Kidney epithelial cell (primary cell): ENCODE measurements around the gene SLCO3A1. TPM values are rescaled to one million over a fixed set of nuclear protein-coding genes. Genes with fewer than 3 reads are reported as not detected.

Experiments used
- DNase-seq: peaks from one replicate; pipeline ENCODE4 v3.0.0-alpha.2; 2010; ENCODE audit warnings: low read depth
- H3K27me3 ChIP-seq: 2 replicates; pipeline ENCODE4 v1.6.0; 2011; ENCODE audit warnings: low read length; ENCODE audit not compliant: control insufficient read depth, insufficient read depth
- H3K36me3 ChIP-seq: 2 replicates; pipeline ENCODE4 v1.5.1; 2011; ENCODE audit warnings: low read length; ENCODE audit not compliant: control insufficient read depth, insufficient read depth
- H3K4me3 ChIP-seq: 2 replicates; pipeline ENCODE4 v1.5.1; 2011; ENCODE audit warnings: low read depth, mild to moderate bottlenecking, control low read depth, low read length
- total RNA-seq: library from RNA; depleted of rRNA; stranded (reverse); fragments of >200 nt; gene quantifications from 2 replicates; pipeline ENCODE4 v1.2.3, GENCODE V29; 2015
- TF ChIP-seq, protein P1 (sequence below): IDR thresholded peaks from 2 replicates; pipeline ENCODE4 v1.5.1; 2011; ENCODE audit warnings: mild to moderate bottlenecking, moderate library complexity, low read length, control low read depth, inconsistent platforms; ENCODE audit not compliant: insufficient read depth, poor library complexity, severe bottlenecking

SLCO3A1 gene
- total RNA-seq, 1 donor from 2014 or later = 3.1 TPM

DNA sequence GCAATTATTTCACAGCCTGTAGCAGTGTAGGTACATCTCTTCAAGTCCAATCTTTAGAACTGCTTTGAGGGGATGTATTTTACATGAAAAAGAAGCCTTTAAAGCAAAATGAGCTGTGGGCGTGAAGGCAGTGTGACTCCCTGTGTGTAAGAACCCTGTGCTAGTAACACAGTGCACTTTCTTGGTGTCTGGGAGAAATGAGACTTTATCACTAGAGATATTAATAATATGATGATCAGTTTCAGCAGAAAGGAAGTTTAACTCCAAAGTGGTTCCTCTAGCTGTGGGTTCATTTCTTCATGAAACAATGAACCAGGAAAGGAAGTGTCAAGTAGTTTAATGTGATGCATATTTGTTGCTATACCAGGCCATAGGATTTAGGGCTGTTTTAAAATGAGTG, 41.5 kb downstream of the SLCO3A1 start:
- no peaks in the 10 kb centered on the region for H3K36me3 ChIP-seq
- H3K27me3 ChIP-seq = no peaks in the 10 kb centered on the region
- no peak for DNase-seq
- no peak overlapping the region for H3K4me3 ChIP-seq
- TF ChIP-seq, protein P1, sequence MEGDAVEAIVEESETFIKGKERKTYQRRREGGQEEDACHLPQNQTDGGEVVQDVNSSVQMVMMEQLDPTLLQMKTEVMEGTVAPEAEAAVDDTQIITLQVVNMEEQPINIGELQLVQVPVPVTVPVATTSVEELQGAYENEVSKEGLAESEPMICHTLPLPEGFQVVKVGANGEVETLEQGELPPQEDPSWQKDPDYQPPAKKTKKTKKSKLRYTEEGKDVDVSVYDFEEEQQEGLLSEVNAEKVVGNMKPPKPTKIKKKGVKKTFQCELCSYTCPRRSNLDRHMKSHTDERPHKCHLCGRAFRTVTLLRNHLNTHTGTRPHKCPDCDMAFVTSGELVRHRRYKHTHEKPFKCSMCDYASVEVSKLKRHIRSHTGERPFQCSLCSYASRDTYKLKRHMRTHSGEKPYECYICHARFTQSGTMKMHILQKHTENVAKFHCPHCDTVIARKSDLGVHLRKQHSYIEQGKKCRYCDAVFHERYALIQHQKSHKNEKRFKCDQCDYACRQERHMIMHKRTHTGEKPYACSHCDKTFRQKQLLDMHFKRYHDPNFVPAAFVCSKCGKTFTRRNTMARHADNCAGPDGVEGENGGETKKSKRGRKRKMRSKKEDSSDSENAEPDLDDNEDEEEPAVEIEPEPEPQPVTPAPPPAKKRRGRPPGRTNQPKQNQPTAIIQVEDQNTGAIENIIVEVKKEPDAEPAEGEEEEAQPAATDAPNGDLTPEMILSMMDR = no peak

DNA sequence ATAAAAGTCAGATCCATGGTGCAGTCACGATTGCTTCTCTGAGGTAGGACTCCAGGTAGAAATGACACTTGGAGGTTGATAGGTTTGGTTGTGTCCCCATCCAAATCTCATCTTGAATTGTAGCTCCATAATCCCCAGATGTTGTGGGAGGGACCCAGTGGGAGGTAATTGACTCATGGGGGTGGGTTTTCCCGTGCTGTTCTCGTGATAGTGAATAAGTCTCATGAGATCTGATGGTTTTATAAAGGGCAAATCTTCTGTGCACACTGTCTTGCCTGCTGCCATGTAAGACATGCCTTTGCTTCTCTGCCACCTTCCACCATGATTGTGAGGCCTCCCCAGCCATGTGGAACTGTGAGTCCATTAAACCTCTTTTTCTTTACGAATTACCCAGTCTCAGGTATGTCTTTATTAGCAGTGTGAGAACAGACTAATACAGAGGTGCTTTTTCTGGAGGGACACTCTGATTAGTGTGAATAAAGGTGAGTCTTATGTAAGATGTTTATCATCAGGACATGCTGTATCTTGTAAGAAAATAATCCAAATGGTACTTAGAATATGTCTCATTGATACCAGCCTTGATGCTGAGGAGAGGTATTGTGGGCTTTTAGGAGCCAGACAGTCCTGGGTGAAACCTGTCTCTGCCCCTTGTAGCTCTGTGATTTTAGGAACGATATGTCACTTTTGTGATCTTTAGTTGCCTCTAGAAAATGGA, 43.0 kb downstream of the SLCO3A1 start:
- no peaks in the 10 kb centered on the region for H3K27me3 ChIP-seq
- H3K4me3 ChIP-seq = no peak overlapping the region
- TF ChIP-seq, protein P1 = no peak
- DNase-seq = no peak
- no peaks in the 10 kb centered on the region for H3K36me3 ChIP-seq

DNA sequence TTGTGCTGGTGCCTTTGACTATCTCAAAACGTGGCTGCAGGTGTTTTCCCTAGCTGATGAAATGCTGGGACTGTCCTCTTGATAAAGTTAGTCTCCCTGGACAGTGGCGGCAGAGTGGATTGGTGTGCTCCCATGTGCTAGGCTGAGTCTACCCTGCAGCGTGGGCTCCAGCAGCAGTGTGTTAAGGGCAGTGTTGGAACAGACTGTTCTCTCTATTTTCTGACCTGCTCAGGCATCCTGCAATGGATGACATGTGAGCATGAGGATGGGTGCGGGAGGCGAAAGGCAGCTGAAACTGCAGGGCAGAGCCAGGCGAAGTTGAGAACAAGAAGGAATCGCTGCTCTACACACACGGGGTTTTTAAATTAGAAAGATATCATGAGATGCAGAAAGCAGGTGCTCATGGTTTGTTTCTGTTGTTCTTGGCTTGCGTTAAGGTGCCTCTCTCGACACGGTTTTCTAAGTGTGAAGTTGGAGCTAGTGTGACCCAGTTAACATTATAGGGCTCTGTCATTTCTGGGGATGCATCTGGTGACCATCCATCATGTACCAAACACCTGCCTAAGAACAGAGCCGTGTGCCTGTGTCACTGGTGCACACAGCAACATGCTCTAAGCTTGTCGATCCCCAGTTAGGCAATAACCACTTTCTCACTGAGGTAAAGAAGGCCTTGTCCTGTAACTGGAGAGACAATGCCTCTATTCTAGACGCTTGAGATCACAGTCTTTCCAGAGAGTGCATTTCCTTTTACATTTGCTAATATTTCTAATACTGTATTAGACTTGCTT, 44.3 kb downstream of the SLCO3A1 start:
- Histone ChIP-seq H3K36me3 (no peaks in the 10 kb centered on the region), H3K27me3 (no peaks in the 10 kb centered on the region), H3K4me3 (no peak overlapping the region)
- TF ChIP-seq, protein P1 = no peak
- DNase-seq = no peak

DNA sequence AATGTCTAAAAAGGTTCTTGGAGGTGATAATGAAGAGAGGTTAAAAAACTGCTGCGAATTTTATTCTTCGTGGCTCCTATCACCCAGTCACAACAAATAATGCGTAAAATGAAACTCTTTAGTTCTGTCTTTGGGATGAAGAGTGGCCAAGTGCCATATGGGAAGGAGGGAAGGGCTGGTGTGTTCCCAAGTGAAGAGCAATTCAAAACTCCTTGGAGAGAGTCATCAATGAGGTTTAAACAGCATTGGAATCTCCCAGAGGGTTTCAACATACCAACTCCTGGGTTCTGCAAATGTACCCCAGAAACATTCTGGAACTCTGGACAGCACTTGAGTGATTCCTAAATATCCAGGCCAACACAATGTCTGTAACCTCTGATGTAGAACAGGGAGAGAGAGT, 45.3 kb downstream of the SLCO3A1 start:
- TF ChIP-seq, protein P1 = no peak
- no peak for DNase-seq
- Histone ChIP-seq H3K4me3 (no peak overlapping the region), H3K36me3 (no peaks in the 10 kb centered on the region), H3K27me3 (no peaks in the 10 kb centered on the region)

DNA sequence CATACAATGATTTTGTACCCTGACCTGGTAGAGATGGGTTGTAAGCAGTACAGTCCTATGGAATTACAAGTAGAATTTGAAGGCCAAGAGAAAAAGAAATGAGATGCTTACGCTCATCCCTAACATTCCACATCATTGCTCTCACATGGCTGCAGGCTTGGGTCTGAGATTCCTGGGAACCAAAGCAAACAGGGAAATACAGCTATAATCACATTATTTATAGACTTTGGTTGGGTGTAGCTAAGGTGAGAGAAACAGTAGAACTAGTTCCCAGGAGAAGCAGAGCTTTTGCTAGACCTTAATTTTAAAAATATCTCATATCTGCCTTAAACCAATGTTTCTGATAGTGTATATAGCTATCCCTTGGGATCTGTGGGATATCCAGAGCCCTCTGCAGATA, 51.4 kb downstream of the SLCO3A1 start:
- no peak for DNase-seq
- Histone ChIP-seq H3K36me3 (no peaks in the 10 kb centered on the region), H3K27me3 (no peaks in the 10 kb centered on the region), H3K4me3 (no peak overlapping the region)
- TF ChIP-seq, protein P1 = no peak
